ENCODE data around the gene POLR3GL. TPM values are rescaled to one million over a fixed set of nuclear protein-coding genes. Genes with fewer than 3 reads are reported as not detected.
A peak's percentile ranks its signal among the peaks of the same experiment; 100 is the strongest.

The POLR3GL gene
- total RNA-seq, 1 donor from 2014 or later = 15.5 TPM

DNA sequence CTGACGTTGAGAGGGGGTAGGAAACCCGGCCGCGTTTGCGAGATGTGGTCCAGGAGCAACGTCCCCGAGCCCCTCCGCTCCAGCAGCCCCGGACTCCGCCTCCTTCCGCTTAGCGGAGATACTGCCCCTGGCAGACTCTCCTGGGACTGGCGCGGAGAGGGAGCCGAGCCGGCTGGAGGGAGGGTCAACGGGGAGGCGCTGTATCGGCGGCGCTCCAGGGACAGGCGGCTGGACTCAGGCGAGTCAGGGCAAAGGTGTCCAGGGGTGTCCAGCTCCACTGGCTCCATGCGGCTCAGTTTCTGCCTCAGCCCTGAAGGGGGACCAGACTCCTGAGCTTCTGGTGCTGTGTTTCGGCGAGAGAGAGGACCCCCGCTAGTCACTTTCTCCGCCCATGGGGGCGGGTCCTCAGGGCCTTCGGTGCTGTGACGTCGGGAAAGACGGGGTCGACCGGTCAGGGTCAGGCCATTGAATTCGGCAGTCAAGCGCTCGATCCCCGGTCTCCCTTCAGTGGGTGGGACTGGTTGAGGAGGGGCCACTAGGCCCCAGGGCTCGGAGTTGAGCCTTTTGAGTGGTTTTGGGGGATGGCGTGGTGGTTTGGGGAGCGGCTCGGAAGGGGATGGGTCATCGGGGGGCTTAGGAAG lies 3.9 kb upstream of the POLR3GL start:
- peaks cover 47% of the 10 kb centered on the region for H3K27me3 Mint-ChIP-seq (ENCODE audit: low read depth)
- H3K9me3 Mint-ChIP-seq = no peaks in the 10 kb centered on the region
- TF ChIP-seq, protein P1, sequence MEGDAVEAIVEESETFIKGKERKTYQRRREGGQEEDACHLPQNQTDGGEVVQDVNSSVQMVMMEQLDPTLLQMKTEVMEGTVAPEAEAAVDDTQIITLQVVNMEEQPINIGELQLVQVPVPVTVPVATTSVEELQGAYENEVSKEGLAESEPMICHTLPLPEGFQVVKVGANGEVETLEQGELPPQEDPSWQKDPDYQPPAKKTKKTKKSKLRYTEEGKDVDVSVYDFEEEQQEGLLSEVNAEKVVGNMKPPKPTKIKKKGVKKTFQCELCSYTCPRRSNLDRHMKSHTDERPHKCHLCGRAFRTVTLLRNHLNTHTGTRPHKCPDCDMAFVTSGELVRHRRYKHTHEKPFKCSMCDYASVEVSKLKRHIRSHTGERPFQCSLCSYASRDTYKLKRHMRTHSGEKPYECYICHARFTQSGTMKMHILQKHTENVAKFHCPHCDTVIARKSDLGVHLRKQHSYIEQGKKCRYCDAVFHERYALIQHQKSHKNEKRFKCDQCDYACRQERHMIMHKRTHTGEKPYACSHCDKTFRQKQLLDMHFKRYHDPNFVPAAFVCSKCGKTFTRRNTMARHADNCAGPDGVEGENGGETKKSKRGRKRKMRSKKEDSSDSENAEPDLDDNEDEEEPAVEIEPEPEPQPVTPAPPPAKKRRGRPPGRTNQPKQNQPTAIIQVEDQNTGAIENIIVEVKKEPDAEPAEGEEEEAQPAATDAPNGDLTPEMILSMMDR (conservative IDR thresholded peaks at IDR 0.05) = peak; percentile 37
- peak; percentile 80 for DNase-seq (ENCODE audit: low read depth, low spot score)
- peaks cover 71% of the 10 kb centered on the region for H3K4me1 Mint-ChIP-seq
- H3K36me3 Mint-ChIP-seq (ENCODE audit: low read depth) = no peaks in the 10 kb centered on the region
- H3K4me3 Mint-ChIP-seq = peak overlapping the region; percentile 90
- H3K27ac Mint-ChIP-seq (ENCODE audit: unreplicated experiment) = peak overlapping the region; percentile 95

DNA sequence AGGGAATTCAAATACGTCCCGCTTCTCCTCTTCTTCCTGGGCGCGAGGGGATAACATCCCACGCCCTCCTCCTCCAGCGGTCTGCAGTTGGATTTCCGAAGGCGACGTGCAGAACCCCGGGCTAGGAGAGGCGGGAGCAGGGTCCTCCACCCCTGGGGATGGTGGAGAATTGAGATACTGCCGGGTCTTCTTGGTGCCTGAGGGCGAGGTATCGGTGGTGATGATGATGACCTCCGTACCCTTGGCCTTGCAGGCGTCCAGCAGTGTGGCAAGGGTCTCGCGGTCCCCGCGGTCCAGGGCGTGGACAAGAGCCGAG lies 3.4 kb upstream of the POLR3GL start:
- TF ChIP-seq, protein P1 (conservative IDR thresholded peaks at IDR 0.05) = no peak
- H3K27me3 Mint-ChIP-seq (ENCODE audit: low read depth) = peaks cover 47% of the 10 kb centered on the region
- no peaks in the 10 kb centered on the region for H3K9me3 Mint-ChIP-seq
- H3K27ac Mint-ChIP-seq (ENCODE audit: unreplicated experiment) = peak overlapping the region; percentile 95
- no peak for DNase-seq (ENCODE audit: low read depth, low spot score)
- no peaks in the 10 kb centered on the region for H3K36me3 Mint-ChIP-seq (ENCODE audit: low read depth)
- H3K4me1 Mint-ChIP-seq = peaks cover 66% of the 10 kb centered on the region
- H3K4me3 Mint-ChIP-seq = peak overlapping the region; percentile 90

DNA sequence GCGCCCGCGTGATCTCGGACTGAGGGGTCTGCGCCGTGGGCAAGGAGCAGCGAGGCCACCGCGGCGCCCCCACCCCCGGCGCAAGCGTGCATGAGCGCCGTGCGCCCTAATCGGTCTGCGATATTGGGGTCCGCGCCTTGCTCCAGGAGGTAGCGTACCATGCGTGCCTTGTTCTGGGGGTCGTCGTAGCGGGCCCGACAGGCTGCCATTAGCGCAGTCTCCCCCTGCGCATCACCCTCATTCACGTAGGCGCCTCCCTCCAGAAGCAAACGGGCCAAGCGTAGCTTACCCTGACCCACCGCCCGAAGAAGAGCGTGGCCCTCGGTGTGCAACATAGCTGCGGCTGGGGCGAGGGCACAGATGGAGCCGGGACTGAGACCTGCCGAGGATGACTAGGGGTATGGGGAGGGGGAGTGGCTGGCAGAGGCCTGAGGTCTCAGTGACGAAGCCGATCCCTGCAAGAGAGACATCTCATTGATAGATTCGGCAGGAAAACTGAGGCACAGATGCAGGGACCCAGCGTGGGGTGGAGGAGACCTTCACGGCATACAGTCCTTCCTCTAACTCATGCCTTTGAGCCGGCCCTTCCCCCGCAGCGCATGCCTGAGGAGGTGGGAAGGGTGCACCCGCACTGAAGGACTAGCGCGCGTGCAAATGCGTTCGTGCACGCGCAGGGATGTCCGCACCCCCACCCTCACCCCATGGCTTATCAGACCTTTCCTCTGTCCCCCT lies 2.9 kb upstream of the POLR3GL start:
- Mint-ChIP-seq H3K9me3 (no peaks in the 10 kb centered on the region), H3K4me3 (peak overlapping the region; percentile 90), H3K36me3 (ENCODE audit: low read depth) (no peaks in the 10 kb centered on the region), H3K27ac (ENCODE audit: unreplicated experiment) (no peak overlapping the region), H3K4me1 (peaks cover 65% of the 10 kb centered on the region), H3K27me3 (ENCODE audit: low read depth) (peaks cover 47% of the 10 kb centered on the region)
- DNase-seq (ENCODE audit: low read depth, low spot score) = no peak
- TF ChIP-seq, protein P1 (conservative IDR thresholded peaks at IDR 0.05) = no peak

DNA sequence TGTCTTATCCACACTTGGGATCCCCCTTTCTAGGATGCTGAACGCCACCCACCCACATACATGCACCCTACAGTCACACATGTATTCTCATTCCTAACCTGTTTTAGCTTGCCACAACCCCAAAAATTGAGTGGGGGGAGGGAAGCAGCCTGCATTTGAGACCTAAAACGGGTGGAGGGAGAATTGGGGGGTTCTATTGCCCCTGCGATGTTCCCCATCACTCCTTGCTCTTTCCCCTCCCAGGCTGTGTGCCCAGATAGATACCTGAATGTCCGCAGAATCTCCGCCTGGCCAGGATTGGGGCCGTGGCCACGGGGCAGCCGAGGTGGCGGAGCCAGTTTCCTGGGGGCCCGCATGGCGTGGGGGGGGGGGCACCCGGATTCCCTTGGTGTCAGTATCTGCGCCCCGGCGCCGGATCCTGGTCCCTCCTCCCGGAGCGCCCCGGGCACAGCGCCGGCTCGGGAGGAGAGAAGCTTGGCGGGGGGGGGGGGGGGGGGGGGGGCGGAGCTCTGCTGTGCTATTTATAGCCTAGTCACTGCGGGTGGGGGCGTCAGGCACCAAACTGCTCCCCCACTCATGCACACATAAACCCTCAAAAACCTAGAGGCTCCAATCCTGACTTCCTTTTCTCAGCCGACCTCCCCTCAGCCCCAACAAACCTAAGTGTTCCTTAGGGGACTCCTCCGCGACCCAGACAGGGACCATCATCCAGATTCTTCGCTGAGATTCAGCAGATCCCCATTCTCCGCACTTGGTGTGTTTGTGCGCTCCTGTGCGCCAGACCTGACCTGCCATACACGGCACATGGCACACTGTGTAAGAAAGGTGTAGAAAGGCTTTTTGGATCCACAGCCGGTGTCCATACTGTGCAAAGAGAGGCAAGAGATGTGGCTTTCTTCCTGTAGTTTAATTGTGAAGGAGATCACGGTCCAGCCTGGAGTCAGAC lies 2.1 kb upstream of the POLR3GL start:
- TF ChIP-seq, protein P1 (conservative IDR thresholded peaks at IDR 0.05) = no peak
- Mint-ChIP-seq H3K9me3 (no peaks in the 10 kb centered on the region), H3K4me1 (peaks cover 57% of the 10 kb centered on the region), H3K27ac (ENCODE audit: unreplicated experiment) (no peak overlapping the region), H3K27me3 (ENCODE audit: low read depth) (peaks cover 47% of the 10 kb centered on the region), H3K4me3 (peak overlapping the region; percentile 97), H3K36me3 (ENCODE audit: low read depth) (peaks cover 1% of the 10 kb centered on the region)
- no peak for DNase-seq (ENCODE audit: low read depth, low spot score)

DNA sequence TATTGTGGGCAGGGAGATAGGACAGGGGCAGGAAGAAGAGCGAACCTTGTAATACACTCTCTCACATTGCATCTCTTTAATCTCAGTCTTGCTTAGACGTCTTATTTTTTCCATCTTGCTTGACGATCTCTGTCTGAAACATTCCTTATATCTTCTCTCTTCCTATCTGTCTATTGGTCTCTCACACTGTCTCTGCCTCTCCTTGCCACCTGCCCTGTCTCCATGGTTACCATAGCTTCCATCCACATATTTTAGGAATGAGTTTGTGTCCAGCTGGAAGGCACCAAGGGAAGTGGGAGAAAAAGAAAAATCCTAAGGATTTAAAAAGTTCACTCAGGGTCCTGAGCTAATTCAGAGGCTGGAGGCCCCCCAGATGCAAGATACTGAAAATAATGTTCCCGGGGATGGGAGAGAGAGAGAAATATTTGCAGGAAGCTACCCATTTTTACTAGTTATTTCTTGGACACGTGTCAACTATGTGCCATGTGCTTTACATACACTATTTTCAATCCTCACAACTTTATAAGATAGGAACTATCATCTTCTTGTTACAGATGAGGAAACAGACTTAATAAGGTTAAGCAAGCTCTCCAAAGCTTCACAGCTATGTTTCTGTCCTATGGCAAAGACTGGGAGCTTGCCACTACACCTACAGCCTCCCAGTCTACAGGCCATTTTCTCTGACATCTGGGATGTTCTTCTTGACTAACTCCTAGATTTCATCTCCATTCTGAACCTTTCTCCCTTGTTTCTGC lies 1.0 kb upstream of the POLR3GL start:
- Mint-ChIP-seq H3K4me1 (peaks cover 50% of the 10 kb centered on the region), H3K27ac (ENCODE audit: unreplicated experiment) (no peak overlapping the region), H3K9me3 (peaks cover 4% of the 10 kb centered on the region), H3K36me3 (ENCODE audit: low read depth) (peaks cover 6% of the 10 kb centered on the region), H3K27me3 (ENCODE audit: low read depth) (peaks cover 44% of the 10 kb centered on the region), H3K4me3 (peak overlapping the region; percentile 97)
- DNase-seq (ENCODE audit: low read depth, low spot score) = no peak
- TF ChIP-seq, protein P1 (conservative IDR thresholded peaks at IDR 0.05) = no peak

Measured in neural crest cell (in vitro differentiated cells).